ENCODE measurements around the gene SLC30A7. TPM values are rescaled to one million over a fixed set of nuclear protein-coding genes. Genes with fewer than 3 reads are reported as not detected.
A peak's percentile ranks its signal among the peaks of the same experiment; 100 is the strongest.
"Not testable (repeated sequence)": the region's sequence is repeated elsewhere in the genome, so short reads cannot be mapped to it uniquely, and the experiment has no call there.

SLC30A7 gene
- total and polyA plus RNA-seq, 2 donors from 2014 or later: 4.4 to 40.2 TPM

DNA sequence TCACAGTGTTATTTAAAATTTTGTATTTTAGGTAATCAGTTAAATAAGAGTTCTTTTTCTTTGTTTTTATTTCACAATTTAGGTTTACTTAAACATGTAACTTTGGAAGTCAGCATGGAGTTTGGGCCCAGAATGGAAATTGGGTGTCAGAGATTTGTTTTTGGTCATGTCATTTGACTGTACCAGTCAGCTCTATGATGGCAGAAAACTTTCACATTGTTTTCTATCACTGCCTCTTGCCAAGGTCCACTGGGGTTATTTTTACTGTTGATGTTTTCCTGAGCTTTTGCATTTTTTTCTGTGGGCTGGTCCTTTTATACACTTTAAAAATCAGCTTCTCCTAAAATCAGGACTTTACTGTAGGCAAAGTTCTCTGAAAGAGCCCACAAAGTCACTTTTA is 54.4 kb downstream of the SLC30A7 start:
- Histone ChIP-seq H3K9ac (ENCODE audit: low read length in 3 of 3) (no peak overlapping the region), H3K9me3 (ENCODE audit: control insufficient read depth in 2 of 3, insufficient read depth in 1 of 3, low read length in 3 of 3) (no peaks in the 10 kb centered on the region), H3K27ac (ENCODE audit: low read depth in 2 of 2, low read length in 2 of 2) (no peak overlapping the region), H3K4me3 (ENCODE audit: low read length in 3 of 3) (no peak overlapping the region), H3K27me3 (ENCODE audit: control insufficient read depth, insufficient read depth, low read length) (no peaks in the 10 kb centered on the region), H3K4me1 (ENCODE audit: control insufficient read depth in 2 of 3, insufficient read depth in 2 of 3, low read depth in 1 of 3, low read length in 3 of 3) (peaks cover 0 to 6% (median 2%) of the 10 kb centered on the region in 3 donors), H3K36me3 (ENCODE audit: control insufficient read depth in 2 of 3, insufficient read depth in 3 of 3, low read length in 3 of 3) (peaks cover 0 to 7% (median 3%) of the 10 kb centered on the region in 3 donors)
- DNase-seq (no peak), FAIRE-seq (no peak)
- TF ChIP-seq, protein P1, sequence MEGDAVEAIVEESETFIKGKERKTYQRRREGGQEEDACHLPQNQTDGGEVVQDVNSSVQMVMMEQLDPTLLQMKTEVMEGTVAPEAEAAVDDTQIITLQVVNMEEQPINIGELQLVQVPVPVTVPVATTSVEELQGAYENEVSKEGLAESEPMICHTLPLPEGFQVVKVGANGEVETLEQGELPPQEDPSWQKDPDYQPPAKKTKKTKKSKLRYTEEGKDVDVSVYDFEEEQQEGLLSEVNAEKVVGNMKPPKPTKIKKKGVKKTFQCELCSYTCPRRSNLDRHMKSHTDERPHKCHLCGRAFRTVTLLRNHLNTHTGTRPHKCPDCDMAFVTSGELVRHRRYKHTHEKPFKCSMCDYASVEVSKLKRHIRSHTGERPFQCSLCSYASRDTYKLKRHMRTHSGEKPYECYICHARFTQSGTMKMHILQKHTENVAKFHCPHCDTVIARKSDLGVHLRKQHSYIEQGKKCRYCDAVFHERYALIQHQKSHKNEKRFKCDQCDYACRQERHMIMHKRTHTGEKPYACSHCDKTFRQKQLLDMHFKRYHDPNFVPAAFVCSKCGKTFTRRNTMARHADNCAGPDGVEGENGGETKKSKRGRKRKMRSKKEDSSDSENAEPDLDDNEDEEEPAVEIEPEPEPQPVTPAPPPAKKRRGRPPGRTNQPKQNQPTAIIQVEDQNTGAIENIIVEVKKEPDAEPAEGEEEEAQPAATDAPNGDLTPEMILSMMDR (IDR thresholded peaks at IDR 0.05; ENCODE audit: borderline replicate concordance, extremely low read depth, insufficient read depth): no peak
- intact Hi-C loops (cut with DNase I): no loop called here

DNA sequence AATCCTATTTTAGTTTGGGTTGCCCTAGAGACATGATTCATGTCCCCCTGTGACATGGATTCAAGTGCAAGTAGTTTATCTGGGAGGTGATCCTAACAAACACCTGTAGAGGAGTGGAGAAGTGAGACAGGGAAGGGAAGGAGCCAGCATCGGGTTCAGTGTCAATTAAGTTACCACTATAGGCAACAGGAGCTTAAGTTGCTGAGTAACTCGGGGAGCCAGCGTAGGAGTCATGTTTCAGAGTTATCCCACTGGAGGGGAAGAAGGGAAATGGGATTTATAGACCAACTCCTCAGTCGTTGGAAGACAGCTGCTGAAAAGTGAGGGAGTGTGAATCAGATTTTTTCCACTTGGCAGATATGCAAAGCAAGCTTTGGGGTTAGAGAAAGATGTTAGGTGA is 54.9 kb downstream of the SLC30A7 start:
- TF ChIP-seq, protein P1 (IDR thresholded peaks at IDR 0.05; ENCODE audit: borderline replicate concordance, extremely low read depth, insufficient read depth): no peak
- Histone ChIP-seq H3K4me1 (ENCODE audit: control insufficient read depth in 2 of 3, insufficient read depth in 2 of 3, low read depth in 1 of 3, low read length in 3 of 3) (peaks cover 0 to 6% (median 3%) of the 10 kb centered on the region in 3 donors), H3K36me3 (ENCODE audit: control insufficient read depth in 2 of 3, insufficient read depth in 3 of 3, low read length in 3 of 3) (peaks cover 0 to 7% (median 3%) of the 10 kb centered on the region in 3 donors), H3K4me3 (ENCODE audit: low read length in 3 of 3) (no peak overlapping the region), H3K27ac (ENCODE audit: low read depth in 2 of 2, low read length in 2 of 2) (no peak overlapping the region), H3K9ac (ENCODE audit: low read length in 3 of 3) (no peak overlapping the region), H3K9me3 (ENCODE audit: control insufficient read depth in 2 of 3, insufficient read depth in 1 of 3, low read length in 3 of 3) (no peaks in the 10 kb centered on the region), H3K27me3 (ENCODE audit: control insufficient read depth, insufficient read depth, low read length) (no peaks in the 10 kb centered on the region)
- peak in 4 of 5 donors; percentile 48 to 86 (median 74) for DNase-seq
- intact Hi-C loops (cut with DNase I): no loop called here
- FAIRE-seq: no peak

DNA sequence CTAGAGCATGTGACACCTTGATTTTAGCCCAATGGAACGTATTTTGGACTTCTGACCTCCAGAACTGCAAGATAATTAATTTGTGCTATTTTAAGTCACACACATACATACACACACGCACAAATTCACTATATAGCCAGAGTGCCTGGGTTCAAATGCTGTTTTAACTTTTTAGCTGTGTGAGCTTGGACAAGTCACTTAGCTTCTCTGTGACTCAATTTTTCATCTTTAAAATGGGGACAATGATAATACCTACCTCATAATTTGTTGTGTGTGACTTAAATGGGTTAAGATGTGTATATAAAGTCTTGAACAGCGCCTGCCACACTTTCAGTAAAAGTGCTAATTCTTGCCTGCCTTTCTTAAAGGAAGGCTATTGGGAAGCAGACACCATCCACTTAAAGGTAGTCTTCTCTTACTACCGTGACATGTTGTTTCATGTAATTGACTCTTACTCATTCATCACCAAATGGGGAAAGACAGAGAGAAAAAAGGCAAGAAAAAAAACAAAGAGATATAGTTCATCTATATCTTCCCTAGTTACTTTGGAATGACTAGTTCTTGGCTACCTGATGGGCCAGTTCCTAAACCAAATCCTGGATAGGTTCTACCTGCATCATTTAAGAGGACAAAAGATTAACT is 56.3 kb downstream of the SLC30A7 start:
- Histone ChIP-seq H3K4me3 (ENCODE audit: low read length in 3 of 3) (no peak overlapping the region), H3K9ac (ENCODE audit: low read length in 3 of 3) (no peak overlapping the region), H3K4me1 (ENCODE audit: control insufficient read depth in 2 of 3, insufficient read depth in 2 of 3, low read depth in 1 of 3, low read length in 3 of 3) (peaks cover 0 to 6% (median 3%) of the 10 kb centered on the region in 3 donors), H3K27me3 (ENCODE audit: control insufficient read depth, insufficient read depth, low read length) (no peaks in the 10 kb centered on the region), H3K27ac (ENCODE audit: low read depth in 2 of 2, low read length in 2 of 2) (no peak overlapping the region), H3K9me3 (ENCODE audit: control insufficient read depth in 2 of 3, insufficient read depth in 1 of 3, low read length in 3 of 3) (no peaks in the 10 kb centered on the region), H3K36me3 (ENCODE audit: control insufficient read depth in 2 of 3, insufficient read depth in 3 of 3, low read length in 3 of 3) (peaks cover 0 to 7% (median 3%) of the 10 kb centered on the region in 3 donors)
- intact Hi-C loops (cut with DNase I): no loop called here
- DNase-seq (no peak), FAIRE-seq (no peak)
- TF ChIP-seq, protein P1 (IDR thresholded peaks at IDR 0.05; ENCODE audit: borderline replicate concordance, extremely low read depth, insufficient read depth): no peak

DNA sequence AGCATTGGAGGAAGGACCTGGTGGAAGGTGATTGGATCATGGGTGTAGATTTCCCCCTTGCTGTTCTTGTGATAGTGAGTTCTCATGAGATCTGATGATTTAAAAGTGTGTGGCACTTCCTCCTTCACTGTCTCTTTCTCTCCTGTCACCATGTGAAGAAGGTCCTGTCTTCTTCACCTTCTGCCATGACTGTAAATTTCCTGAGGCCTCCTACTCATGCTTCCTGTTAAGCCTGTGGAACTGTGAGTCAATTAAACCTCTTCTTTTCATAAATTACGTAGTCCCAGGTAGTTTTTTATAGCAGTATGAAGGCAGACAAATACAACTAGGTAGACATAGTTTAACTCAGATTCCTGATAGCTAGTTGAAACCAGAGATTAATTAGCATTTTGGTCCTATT is 57.1 kb downstream of the SLC30A7 start:
- intact Hi-C loops (cut with DNase I); H3K4me3 ChIP-seq (ENCODE audit: low read length in 3 of 3); H3K36me3 ChIP-seq (ENCODE audit: control insufficient read depth in 2 of 3, insufficient read depth in 3 of 3, low read length in 3 of 3); H3K4me1 ChIP-seq (ENCODE audit: control insufficient read depth in 2 of 3, insufficient read depth in 2 of 3, low read depth in 1 of 3, low read length in 3 of 3); H3K9ac ChIP-seq (ENCODE audit: low read length in 3 of 3); H3K27ac ChIP-seq (ENCODE audit: low read depth in 2 of 2, low read length in 2 of 2); FAIRE-seq; DNase-seq; H3K27me3 ChIP-seq (ENCODE audit: control insufficient read depth, insufficient read depth, low read length); H3K9me3 ChIP-seq (ENCODE audit: control insufficient read depth in 2 of 3, insufficient read depth in 1 of 3, low read length in 3 of 3): not testable (repeated sequence)

All from kidney (tissue), 14 donors.